ENCODE data around the gene GRIN2A.

GRCh38 chr16:10182222-10183053, at the start of gene GRIN2A:
- TF ChIP-seq POLR2AphosphoS5 (IDR thresholded peaks at IDR 0.05; ENCODE audit: borderline replicate concordance, low read depth, low read length): no peak
- peak; percentile 37 for TF ChIP-seq EZH2 (IDR thresholded peaks at IDR 0.05)

All from SK-N-MC (cell line).